Osteocyte (in vitro differentiated cells): Measurements from ENCODE around the gene DOCK3. TPM values are rescaled to one million over a fixed set of nuclear protein-coding genes. Genes with fewer than 3 reads are reported as not detected.

Source experiments
- DNase-seq: peaks from one replicate; pipeline ENCODE4 v3.0.0; 2021; ENCODE audit warnings: mixed read lengths; ENCODE audit not compliant: unreplicated experiment; ENCODE audit errors: extremely low spot score
- H3K27ac Mint-ChIP-seq: one replicate; pipeline ENCODE4 v1.8.0; 2021; ENCODE audit warnings: mild to moderate bottlenecking, mixed read lengths; ENCODE audit not compliant: unreplicated experiment
- H3K27me3 Mint-ChIP-seq: one replicate; pipeline ENCODE4 v1.8.0; 2021; ENCODE audit warnings: mixed read lengths; ENCODE audit not compliant: unreplicated experiment
- H3K36me3 Mint-ChIP-seq: one replicate; pipeline ENCODE4 v1.8.0; 2021; ENCODE audit warnings: mixed read lengths; ENCODE audit not compliant: unreplicated experiment
- H3K4me1 Mint-ChIP-seq: one replicate; pipeline ENCODE4 v1.8.0; 2021; ENCODE audit warnings: mixed read lengths; ENCODE audit not compliant: unreplicated experiment
- H3K4me3 Mint-ChIP-seq: one replicate; pipeline ENCODE4 v1.8.0; 2021; ENCODE audit warnings: mild to moderate bottlenecking, moderate library complexity, mixed read lengths; ENCODE audit not compliant: unreplicated experiment
- H3K9me3 Mint-ChIP-seq: one replicate; pipeline ENCODE4 v1.8.0; 2021; ENCODE audit warnings: mixed read lengths; ENCODE audit not compliant: unreplicated experiment
- total RNA-seq: library from RNA; stranded (reverse); gene quantifications from 2 replicates; pipeline ENCODE4 v1.2.1, GENCODE V29; 2021
- TF ChIP-seq, protein P1 (sequence below): fragments of 200-600 bp; sonication (generic); IDR thresholded peaks from 2 replicates; pipeline ENCODE4 v1.5.0; 2021; ENCODE audit warnings: antibody characterized with exemption, mild to moderate bottlenecking, moderate library complexity

DOCK3 gene
- total RNA-seq, 1 donor from 2014 or later: 0.24 TPM

GRCh38 chr3:51392355-51393133 is 717.8 kb downstream of the DOCK3 start:
- Mint-ChIP-seq H3K27ac (peak overlapping the region; percentile 34), H3K27me3 (no peaks in the 10 kb centered on the region), H3K9me3 (no peaks in the 10 kb centered on the region), H3K4me1 (peaks cover 46% of the 10 kb centered on the region), H3K36me3 (peaks cover 37% of the 10 kb centered on the region), H3K4me3 (peak overlapping the region; percentile 80)
- TF ChIP-seq, protein P1, sequence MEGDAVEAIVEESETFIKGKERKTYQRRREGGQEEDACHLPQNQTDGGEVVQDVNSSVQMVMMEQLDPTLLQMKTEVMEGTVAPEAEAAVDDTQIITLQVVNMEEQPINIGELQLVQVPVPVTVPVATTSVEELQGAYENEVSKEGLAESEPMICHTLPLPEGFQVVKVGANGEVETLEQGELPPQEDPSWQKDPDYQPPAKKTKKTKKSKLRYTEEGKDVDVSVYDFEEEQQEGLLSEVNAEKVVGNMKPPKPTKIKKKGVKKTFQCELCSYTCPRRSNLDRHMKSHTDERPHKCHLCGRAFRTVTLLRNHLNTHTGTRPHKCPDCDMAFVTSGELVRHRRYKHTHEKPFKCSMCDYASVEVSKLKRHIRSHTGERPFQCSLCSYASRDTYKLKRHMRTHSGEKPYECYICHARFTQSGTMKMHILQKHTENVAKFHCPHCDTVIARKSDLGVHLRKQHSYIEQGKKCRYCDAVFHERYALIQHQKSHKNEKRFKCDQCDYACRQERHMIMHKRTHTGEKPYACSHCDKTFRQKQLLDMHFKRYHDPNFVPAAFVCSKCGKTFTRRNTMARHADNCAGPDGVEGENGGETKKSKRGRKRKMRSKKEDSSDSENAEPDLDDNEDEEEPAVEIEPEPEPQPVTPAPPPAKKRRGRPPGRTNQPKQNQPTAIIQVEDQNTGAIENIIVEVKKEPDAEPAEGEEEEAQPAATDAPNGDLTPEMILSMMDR: no peak
- no peak for DNase-seq

- Mint-ChIP-seq H3K27ac (no peak overlapping the region), H3K36me3 (peaks cover 34% of the 10 kb centered on the region), H3K4me3 (peak overlapping the region; percentile 42), H3K4me1 (peaks cover 40% of the 10 kb centered on the region), H3K27me3 (no peaks in the 10 kb centered on the region), H3K9me3 (no peaks in the 10 kb centered on the region)
- no peak for DNase-seq
- TF ChIP-seq, protein P1: no peak
These were observed 718.4 kb downstream of the DOCK3 start for GRCh38 chr3:51393134-51393495.

- Mint-ChIP-seq H3K4me1 (peaks cover 40% of the 10 kb centered on the region), H3K4me3 (no peak overlapping the region), H3K27ac (no peak overlapping the region), H3K27me3 (no peaks in the 10 kb centered on the region), H3K36me3 (peaks cover 33% of the 10 kb centered on the region), H3K9me3 (no peaks in the 10 kb centered on the region)
- TF ChIP-seq, protein P1: no peak
- no peak for DNase-seq
These were observed 718.8 kb downstream of the DOCK3 start for GRCh38 chr3:51393564-51393963.

DNA sequence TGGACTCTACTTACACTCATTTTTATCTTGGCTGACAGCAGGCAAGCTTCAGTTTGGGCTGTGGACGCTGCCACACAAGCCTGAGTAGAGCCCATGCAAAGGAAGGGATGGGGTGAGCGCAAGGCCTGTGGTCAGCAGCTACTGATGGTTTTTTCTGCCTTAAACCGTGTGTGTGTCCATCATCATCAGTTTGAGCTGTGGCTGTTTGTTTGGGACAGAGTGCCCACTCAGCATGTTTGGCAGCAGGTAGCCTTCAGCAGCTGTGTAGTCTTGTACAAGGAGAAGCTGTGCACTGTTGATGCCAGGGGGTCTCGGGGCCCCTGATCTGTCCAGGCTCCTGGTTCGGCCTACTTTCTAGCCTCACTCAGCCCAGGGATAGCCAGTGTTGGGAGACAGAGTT is 719.8 kb downstream of the DOCK3 start:
- H3K9me3 Mint-ChIP-seq: no peaks in the 10 kb centered on the region
- DNase-seq: no peak
- no peak overlapping the region for H3K27ac Mint-ChIP-seq
- peaks cover 34% of the 10 kb centered on the region for H3K4me1 Mint-ChIP-seq
- TF ChIP-seq, protein P1: no peak
- no peak overlapping the region for H3K4me3 Mint-ChIP-seq
- H3K27me3 Mint-ChIP-seq: no peaks in the 10 kb centered on the region
- H3K36me3 Mint-ChIP-seq: peaks cover 27% of the 10 kb centered on the region

DNA sequence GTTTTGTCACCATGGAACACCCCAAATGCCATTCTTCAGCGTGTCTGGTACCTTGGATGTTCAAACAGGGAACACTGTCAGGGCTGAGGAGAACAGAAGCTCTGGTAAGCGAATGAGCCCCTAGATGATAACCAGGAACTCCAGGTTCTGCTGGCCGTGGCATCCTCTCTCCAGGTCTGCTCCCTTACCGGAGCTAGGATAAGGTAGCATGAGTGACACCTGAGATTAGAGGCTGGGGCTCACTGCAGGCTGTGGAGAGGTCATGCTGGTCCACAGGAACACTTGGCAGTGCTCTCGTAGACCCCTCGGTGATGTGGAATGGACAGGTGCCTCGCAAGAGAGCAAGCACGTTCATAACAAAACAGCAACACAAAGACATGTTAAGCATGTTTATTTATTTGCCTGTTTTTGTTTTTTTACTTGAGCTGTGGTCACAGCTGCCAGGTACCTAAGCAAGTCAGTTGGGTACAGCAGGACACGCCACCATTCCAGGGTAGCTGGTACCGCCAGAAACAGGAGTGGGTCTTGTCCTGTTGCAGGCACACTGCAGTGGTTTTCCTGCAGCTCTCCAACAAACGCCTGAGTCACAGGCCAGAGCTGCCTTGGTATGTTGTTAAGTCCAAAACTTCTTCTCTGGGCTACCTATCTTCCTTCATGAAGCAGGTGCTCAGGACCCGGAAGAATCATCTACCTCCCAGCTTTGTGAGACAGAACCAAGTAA is 720.9 kb downstream of the DOCK3 start:
- no peaks in the 10 kb centered on the region for H3K27me3 Mint-ChIP-seq
- no peaks in the 10 kb centered on the region for H3K9me3 Mint-ChIP-seq
- TF ChIP-seq, protein P1: no peak
- peaks cover 27% of the 10 kb centered on the region for H3K36me3 Mint-ChIP-seq
- H3K27ac Mint-ChIP-seq: no peak overlapping the region
- no peak for DNase-seq
- H3K4me1 Mint-ChIP-seq: peaks cover 31% of the 10 kb centered on the region
- H3K4me3 Mint-ChIP-seq: no peak overlapping the region
